Fibroblast of villous mesenchyme (primary cell): Measurements from ENCODE around the gene PTTG2. TPM values are rescaled to one million over a fixed set of nuclear protein-coding genes. Genes with fewer than 3 reads are reported as not detected.
A peak's percentile ranks its signal among the peaks of the same experiment; 100 is the strongest.
"Not testable (repeated sequence)": the region's sequence is repeated elsewhere in the genome, so short reads cannot be mapped to it uniquely, and the experiment has no call there.

Experiments
- DNase-seq: peaks from one replicate; pipeline ENCODE4 v3.0.0-alpha.2; 2010; ENCODE audit warnings: low read depth
- H3K4me3 ChIP-seq: 2 replicates; pipeline ENCODE4 v1.5.1; 2011; ENCODE audit warnings: low read depth, mild to moderate bottlenecking, low read length
- CTCF ChIP-seq: IDR thresholded peaks from 2 replicates; pipeline ENCODE4 v1.5.1; 2012; ENCODE audit warnings: low read depth, mild to moderate bottlenecking, low read length; ENCODE audit not compliant: insufficient read depth
- total RNA-seq: library from RNA; depleted of rRNA; stranded (reverse); fragments of >200 nt; gene quantifications from 2 replicates; pipeline ENCODE4 v1.2.3, GENCODE V29; 2012

PTTG2 gene
- 0.43 and 0.64 TPM in 2 replicates for total RNA-seq

- DNase-seq, result no peak
- no peak for TF ChIP-seq CTCF
- no peak within 1 kb of the TSS for H3K4me3 ChIP-seq
Measured at GRCh38 chr4:37960098-37960497, at the start of gene PTTG2. Gene PTTG2 (plus strand): TSS chr4:37960398. CDS start chr4:37960435, 37 bp downstream.

- DNase-seq, result no peak
- H3K4me3 ChIP-seq, result no peak overlapping the region
- no peak for TF ChIP-seq CTCF
Measured at GRCh38 chr4:37914539-37914938, 45.7 kb upstream of the PTTG2 start.

GRCh38 chr4:37917388-37917787 lies 42.8 kb upstream of the PTTG2 start:
- DNase-seq, result no peak
- no peak overlapping the region for H3K4me3 ChIP-seq
- no peak for TF ChIP-seq CTCF

DNA sequence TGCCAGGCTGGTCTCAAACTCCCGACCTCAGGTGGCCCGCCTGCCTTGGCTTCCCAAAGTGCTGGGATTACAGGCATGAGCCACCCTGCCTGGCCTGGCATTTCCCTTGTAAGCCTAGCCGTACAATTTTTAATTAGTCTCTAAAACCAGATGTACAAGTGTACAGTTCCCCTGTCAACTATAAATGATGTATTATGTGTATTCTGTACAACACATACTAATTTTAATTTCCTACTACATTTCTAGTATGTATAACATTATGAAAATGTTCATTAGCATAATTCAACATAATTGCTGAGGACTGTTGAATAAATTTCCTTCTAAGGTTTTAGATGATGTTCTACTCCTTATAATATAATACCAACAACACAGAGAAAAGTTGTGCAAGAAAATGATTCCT lies 41.5 kb upstream of the PTTG2 start:
- no peak for DNase-seq
- no peak overlapping the region for H3K4me3 ChIP-seq
- TF ChIP-seq CTCF, result no peak

- TF ChIP-seq CTCF, result no peak
- DNase-seq, result peak; percentile 24
- H3K4me3 ChIP-seq, result no peak overlapping the region
Measured at GRCh38 chr4:37922328-37922727, 37.9 kb upstream of the PTTG2 start.

DNA sequence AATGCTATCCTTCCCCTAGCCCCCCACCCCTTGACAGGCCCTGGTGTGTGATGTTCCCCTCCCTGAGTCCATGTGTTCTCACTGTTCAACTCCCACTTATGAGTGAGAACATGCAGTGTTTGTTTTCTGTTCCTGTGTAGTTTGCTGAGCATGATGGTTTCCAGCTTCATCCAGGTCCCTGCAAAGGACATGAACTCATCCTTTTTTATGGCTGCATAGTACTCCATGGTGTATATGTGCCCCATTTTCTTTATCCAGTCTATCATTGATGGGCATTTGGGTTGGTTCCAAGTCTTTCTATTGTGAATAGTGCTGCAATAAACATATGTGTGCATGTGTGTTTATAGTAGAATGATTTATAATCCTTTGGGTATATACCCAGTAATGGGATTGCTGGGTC lies 37.1 kb upstream of the PTTG2 start:
- DNase-seq, H3K4me3 ChIP-seq: not testable (repeated sequence)

DNA sequence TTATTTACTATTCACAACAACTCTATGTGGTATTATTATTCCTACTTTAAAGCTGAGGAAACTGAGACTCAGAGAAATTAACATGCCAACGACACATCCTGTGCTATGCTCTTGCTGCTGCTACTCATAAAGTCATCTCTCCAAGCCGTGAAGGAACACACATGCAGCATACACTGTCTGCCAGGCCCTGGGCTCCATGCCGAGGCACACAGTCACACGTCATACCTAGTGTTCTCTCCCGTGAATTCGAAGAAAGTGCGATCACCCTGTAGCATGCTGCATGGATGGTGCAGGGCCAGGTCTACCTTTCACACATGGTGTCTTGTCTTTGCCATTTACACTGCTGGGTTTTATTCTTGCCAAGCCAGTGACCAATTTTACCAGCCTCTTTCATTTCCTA lies 35.3 kb upstream of the PTTG2 start:
- no peak for DNase-seq
- TF ChIP-seq CTCF, result no peak
- H3K4me3 ChIP-seq, result no peak overlapping the region
